ENCODE data around the gene MRPL40. TPM values are rescaled to one million over a fixed set of nuclear protein-coding genes. Genes with fewer than 3 reads are reported as not detected.

MRPL40 gene
- total RNA-seq, 1 donor from 2014 or later, result 23.3 TPM

GRCh38 chr22:19446603-19447329 lies 14.4 kb downstream of the MRPL40 start:
- H3K36me3 ChIP-seq, result peaks cover 0 to 27% of the 10 kb centered on the region in 2 donors
- H3K9me3 ChIP-seq, result no peaks in the 10 kb centered on the region
- H3K4me1 ChIP-seq, result peaks cover 28% of the 10 kb centered on the region
- no peak for DNase-seq (ENCODE audit: extremely low spot score in 2 of 2)
- TF ChIP-seq POLR2AphosphoS5 (IDR thresholded peaks at IDR 0.05; ENCODE audit: insufficient read depth in 1 of 2, low read depth in 1 of 2) (no peak), POLR2A (IDR thresholded peaks at IDR 0.05) (no peak)
- TF ChIP-seq, protein P1, sequence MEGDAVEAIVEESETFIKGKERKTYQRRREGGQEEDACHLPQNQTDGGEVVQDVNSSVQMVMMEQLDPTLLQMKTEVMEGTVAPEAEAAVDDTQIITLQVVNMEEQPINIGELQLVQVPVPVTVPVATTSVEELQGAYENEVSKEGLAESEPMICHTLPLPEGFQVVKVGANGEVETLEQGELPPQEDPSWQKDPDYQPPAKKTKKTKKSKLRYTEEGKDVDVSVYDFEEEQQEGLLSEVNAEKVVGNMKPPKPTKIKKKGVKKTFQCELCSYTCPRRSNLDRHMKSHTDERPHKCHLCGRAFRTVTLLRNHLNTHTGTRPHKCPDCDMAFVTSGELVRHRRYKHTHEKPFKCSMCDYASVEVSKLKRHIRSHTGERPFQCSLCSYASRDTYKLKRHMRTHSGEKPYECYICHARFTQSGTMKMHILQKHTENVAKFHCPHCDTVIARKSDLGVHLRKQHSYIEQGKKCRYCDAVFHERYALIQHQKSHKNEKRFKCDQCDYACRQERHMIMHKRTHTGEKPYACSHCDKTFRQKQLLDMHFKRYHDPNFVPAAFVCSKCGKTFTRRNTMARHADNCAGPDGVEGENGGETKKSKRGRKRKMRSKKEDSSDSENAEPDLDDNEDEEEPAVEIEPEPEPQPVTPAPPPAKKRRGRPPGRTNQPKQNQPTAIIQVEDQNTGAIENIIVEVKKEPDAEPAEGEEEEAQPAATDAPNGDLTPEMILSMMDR (IDR thresholded peaks at IDR 0.05), result no peak
- H3K4me3 ChIP-seq, result peak overlapping the region; percentile 70 to 88
- peak overlapping the region; percentile 81 for H3K27ac ChIP-seq
- intact Hi-C loops (cut with DNase I), result no loop called here
- no peaks in the 10 kb centered on the region for H3K27me3 ChIP-seq

GRCh38 chr22:19447330-19448075 lies 15.2 kb downstream of the MRPL40 start, which contains the start of gene C22orf39:
C22orf39 (minus strand) TSS chr22:19447711; CDS start chr22:19447688, 23 bp downstream.
- peak within 1 kb of the TSS; percentile 81 for H3K27ac ChIP-seq
- H3K9me3 ChIP-seq, result no peaks in the 10 kb centered on the region
- intact Hi-C loops (cut with DNase I), result no loop called here
- peaks cover 28% of the 10 kb centered on the region for H3K4me1 ChIP-seq
- DNase-seq (ENCODE audit: extremely low spot score in 2 of 2), result peak in 1 of 2 donors; percentile 96
- H3K27me3 ChIP-seq, result no peaks in the 10 kb centered on the region
- H3K36me3 ChIP-seq, result peaks cover 0 to 29% of the 10 kb centered on the region in 2 donors
- peak within 1 kb of the TSS; percentile 70 to 88 for H3K4me3 ChIP-seq
- TF ChIP-seq POLR2AphosphoS5 (IDR thresholded peaks at IDR 0.05; ENCODE audit: insufficient read depth in 1 of 2, low read depth in 1 of 2) (peak; percentile 74 to 83), POLR2A (IDR thresholded peaks at IDR 0.05) (peak in 1 of 2 donors; percentile 62)
- TF ChIP-seq, protein P1 (IDR thresholded peaks at IDR 0.05), result no peak

DNA sequence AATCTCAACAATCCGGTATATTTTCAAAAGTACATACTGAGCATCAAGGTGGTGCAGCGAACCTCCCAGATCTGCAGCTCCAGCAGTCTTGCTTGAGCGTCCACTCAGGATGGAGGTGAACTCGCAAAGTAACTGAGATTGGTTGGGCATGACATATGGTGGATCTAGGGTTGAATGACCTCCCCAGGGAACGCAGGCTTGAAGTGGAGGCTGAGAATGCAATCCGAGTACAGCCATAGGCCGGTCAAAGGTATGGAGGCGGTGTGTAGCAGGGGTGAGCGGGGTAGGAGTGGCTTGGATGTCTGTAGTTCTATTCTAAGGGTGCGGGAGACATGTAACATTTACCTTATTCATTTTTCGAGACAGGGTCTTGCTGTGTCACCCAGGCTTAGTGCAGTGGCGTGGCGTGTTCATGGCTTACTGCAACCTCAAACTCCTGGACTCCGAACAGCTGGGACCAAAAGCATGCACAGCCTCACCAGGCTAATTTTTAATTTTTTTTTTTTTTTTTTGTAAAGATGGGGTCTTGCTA lies 15.8 kb downstream of the MRPL40 start:
- Histone ChIP-seq H3K27ac (peak overlapping the region; percentile 81), H3K4me1 (peaks cover 28% of the 10 kb centered on the region), H3K36me3 (peaks cover 0 to 35% of the 10 kb centered on the region in 2 donors), H3K4me3 (peak overlapping the region; percentile 70 to 88), H3K27me3 (no peaks in the 10 kb centered on the region), H3K9me3 (no peaks in the 10 kb centered on the region)
- TF ChIP-seq POLR2A (IDR thresholded peaks at IDR 0.05), result no peak
- no peak for TF ChIP-seq POLR2AphosphoS5 (IDR thresholded peaks at IDR 0.05; ENCODE audit: insufficient read depth in 1 of 2, low read depth in 1 of 2)
- intact Hi-C loops (cut with DNase I), result no loop called here
- no peak for DNase-seq (ENCODE audit: extremely low spot score in 2 of 2)

DNA sequence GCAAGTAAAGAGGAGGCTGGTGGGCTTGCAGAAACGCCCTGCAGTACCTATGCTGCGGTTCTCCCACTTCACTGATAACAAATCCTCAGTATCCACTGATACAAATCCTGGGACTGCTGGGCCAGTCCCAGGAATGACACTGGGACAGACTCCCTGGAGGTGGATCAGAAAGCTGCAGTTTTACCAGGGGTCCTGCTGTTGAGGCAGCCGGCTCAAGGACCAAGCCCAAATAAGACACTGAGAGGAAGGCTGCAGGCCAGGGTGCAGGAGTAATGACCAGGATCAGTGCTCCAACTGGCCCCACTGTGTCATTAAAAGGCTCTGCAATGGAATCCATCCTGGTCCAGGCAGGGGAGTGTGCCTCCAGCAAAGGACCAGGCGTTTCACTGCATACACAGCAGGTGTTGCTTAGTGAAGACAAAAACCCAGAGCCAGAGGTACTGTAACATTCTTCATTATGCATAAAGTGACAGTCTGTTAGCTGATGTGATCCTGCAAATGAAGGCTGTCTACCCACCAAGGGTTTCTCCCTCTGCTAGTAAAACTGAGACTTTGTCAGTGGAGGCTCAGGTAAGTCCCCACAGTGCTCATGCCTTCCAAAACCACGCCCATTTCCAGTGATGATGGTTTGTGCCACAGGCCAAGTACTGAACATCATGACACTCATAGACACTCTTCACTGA lies 16.5 kb downstream of the MRPL40 start:
- no peak for TF ChIP-seq POLR2A (IDR thresholded peaks at IDR 0.05)
- TF ChIP-seq, protein P1 (IDR thresholded peaks at IDR 0.05), result no peak
- TF ChIP-seq POLR2AphosphoS5 (IDR thresholded peaks at IDR 0.05; ENCODE audit: insufficient read depth in 1 of 2, low read depth in 1 of 2), result no peak
- intact Hi-C loops (cut with DNase I), result no loop called here
- Histone ChIP-seq H3K9me3 (no peaks in the 10 kb centered on the region), H3K27me3 (no peaks in the 10 kb centered on the region), H3K36me3 (peaks cover 0 to 39% of the 10 kb centered on the region in 2 donors), H3K4me1 (peaks cover 28% of the 10 kb centered on the region), H3K27ac (no peak overlapping the region), H3K4me3 (peak overlapping the region in 1 of 2 donors; percentile 88)
- DNase-seq (ENCODE audit: extremely low spot score in 2 of 2), result no peak

DNA sequence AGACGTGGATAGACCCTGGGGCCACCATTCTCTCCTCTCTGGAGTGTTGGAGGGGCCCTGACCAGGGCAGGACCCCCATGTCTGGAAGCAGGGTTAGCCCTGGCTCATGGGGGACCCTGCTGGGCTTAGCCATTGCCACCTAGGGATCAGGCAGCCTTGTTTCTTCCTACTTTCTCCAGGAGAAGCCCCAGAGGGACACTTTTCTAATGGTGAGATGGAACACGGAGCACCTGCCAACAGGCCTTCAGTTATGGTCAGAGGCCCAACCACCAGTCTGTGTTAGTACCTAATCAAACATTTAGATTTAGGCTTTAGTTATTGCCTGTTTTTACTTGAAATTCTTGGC lies 17.1 kb downstream of the MRPL40 start:
- intact Hi-C loops (cut with DNase I), result no loop called here
- no peak overlapping the region for H3K4me3 ChIP-seq
- no peak for DNase-seq (ENCODE audit: extremely low spot score in 2 of 2)
- TF ChIP-seq POLR2A (IDR thresholded peaks at IDR 0.05) (no peak), POLR2AphosphoS5 (IDR thresholded peaks at IDR 0.05; ENCODE audit: insufficient read depth in 1 of 2, low read depth in 1 of 2) (no peak)
- TF ChIP-seq, protein P1 (IDR thresholded peaks at IDR 0.05), result no peak
- no peak overlapping the region for H3K27ac ChIP-seq
- no peaks in the 10 kb centered on the region for H3K27me3 ChIP-seq
- peaks cover 28% of the 10 kb centered on the region for H3K4me1 ChIP-seq
- peaks cover 0 to 39% of the 10 kb centered on the region in 2 donors for H3K36me3 ChIP-seq
- no peaks in the 10 kb centered on the region for H3K9me3 ChIP-seq

Data from vagina (tissue), 2 donors.